ENCODE data around the gene BBS5.
"Not testable (repeated sequence)": the region's sequence is repeated elsewhere in the genome, so short reads cannot be mapped to it uniquely, and the experiment has no call there.

The BBS5 gene

GRCh38 chr2:169513926-169514325, 34.6 kb downstream of the BBS5 start:
- H2AFZ ChIP-seq (ENCODE audit: low read depth, low read length, severe bottlenecking) = no peak overlapping the region
- no peaks in the 10 kb centered on the region for H3K9me2 ChIP-seq (replicated peaks; ENCODE audit: insufficient read depth, low read length)
- no peak overlapping the region for H3K27ac ChIP-seq (ENCODE audit: low read depth, low read length)
- H3F3A ChIP-seq (ENCODE audit: insufficient read depth) = no peaks in the 10 kb centered on the region
- no peaks in the 10 kb centered on the region for H3K9me3 ChIP-seq (ENCODE audit: insufficient read depth, low read length)
- no peak for TF ChIP-seq EZH2phosphoT487 (conservative IDR thresholded peaks at IDR 0.05; ENCODE audit: low read length)
- TF ChIP-seq, protein P1, sequence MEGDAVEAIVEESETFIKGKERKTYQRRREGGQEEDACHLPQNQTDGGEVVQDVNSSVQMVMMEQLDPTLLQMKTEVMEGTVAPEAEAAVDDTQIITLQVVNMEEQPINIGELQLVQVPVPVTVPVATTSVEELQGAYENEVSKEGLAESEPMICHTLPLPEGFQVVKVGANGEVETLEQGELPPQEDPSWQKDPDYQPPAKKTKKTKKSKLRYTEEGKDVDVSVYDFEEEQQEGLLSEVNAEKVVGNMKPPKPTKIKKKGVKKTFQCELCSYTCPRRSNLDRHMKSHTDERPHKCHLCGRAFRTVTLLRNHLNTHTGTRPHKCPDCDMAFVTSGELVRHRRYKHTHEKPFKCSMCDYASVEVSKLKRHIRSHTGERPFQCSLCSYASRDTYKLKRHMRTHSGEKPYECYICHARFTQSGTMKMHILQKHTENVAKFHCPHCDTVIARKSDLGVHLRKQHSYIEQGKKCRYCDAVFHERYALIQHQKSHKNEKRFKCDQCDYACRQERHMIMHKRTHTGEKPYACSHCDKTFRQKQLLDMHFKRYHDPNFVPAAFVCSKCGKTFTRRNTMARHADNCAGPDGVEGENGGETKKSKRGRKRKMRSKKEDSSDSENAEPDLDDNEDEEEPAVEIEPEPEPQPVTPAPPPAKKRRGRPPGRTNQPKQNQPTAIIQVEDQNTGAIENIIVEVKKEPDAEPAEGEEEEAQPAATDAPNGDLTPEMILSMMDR (IDR thresholded peaks at IDR 0.05; ENCODE audit: insufficient read depth, low read length, poor library complexity, severe bottlenecking) = no peak
- H3K9ac ChIP-seq (ENCODE audit: low read length) = no peak overlapping the region
- no peaks in the 10 kb centered on the region for H3K79me2 ChIP-seq (ENCODE audit: insufficient read depth, low read length)
- no peaks in the 10 kb centered on the region for H3K36me3 ChIP-seq (ENCODE audit: low read length)
- no peaks in the 10 kb centered on the region for H4K20me1 ChIP-seq (ENCODE audit: low read depth, low read length)
- H3K4me2 ChIP-seq (ENCODE audit: low read depth, low read length, poor library complexity, severe bottlenecking) = no peak overlapping the region
- H3K27me3 ChIP-seq (ENCODE audit: low read length) = no peaks in the 10 kb centered on the region
- no peak overlapping the region for H3K4me3 ChIP-seq (ENCODE audit: insufficient read depth, low read length, poor library complexity, severe bottlenecking)

- H4K20me1 ChIP-seq (ENCODE audit: low read depth, low read length); H3K9me3 ChIP-seq (ENCODE audit: insufficient read depth, low read length); H3K9me2 ChIP-seq (replicated peaks; ENCODE audit: insufficient read depth, low read length); H3K27ac ChIP-seq (ENCODE audit: low read depth, low read length); H3K4me3 ChIP-seq (ENCODE audit: insufficient read depth, low read length, poor library complexity, severe bottlenecking); H3K27me3 ChIP-seq (ENCODE audit: low read length); H3K36me3 ChIP-seq (ENCODE audit: low read length); H3K9ac ChIP-seq (ENCODE audit: low read length); H3F3A ChIP-seq (ENCODE audit: insufficient read depth); H2AFZ ChIP-seq (ENCODE audit: low read depth, low read length, severe bottlenecking); H3K4me2 ChIP-seq (ENCODE audit: low read depth, low read length, poor library complexity, severe bottlenecking); H3K79me2 ChIP-seq (ENCODE audit: insufficient read depth, low read length): not testable (repeated sequence)
Measured at GRCh38 chr2:169514758-169515157, 35.5 kb downstream of the BBS5 start.

GRCh38 chr2:169516488-169516995, 37.2 kb downstream of the BBS5 start:
- not testable (repeated sequence) for H3K9ac ChIP-seq (ENCODE audit: low read length); H3K79me2 ChIP-seq (ENCODE audit: insufficient read depth, low read length); H3K27me3 ChIP-seq (ENCODE audit: low read length); H3K9me2 ChIP-seq (replicated peaks; ENCODE audit: insufficient read depth, low read length); H3K4me3 ChIP-seq (ENCODE audit: insufficient read depth, low read length, poor library complexity, severe bottlenecking); H3K27ac ChIP-seq (ENCODE audit: low read depth, low read length); H3K9me3 ChIP-seq (ENCODE audit: insufficient read depth, low read length); H3F3A ChIP-seq (ENCODE audit: insufficient read depth); H3K36me3 ChIP-seq (ENCODE audit: low read length); H4K20me1 ChIP-seq (ENCODE audit: low read depth, low read length); H3K4me2 ChIP-seq (ENCODE audit: low read depth, low read length, poor library complexity, severe bottlenecking); H2AFZ ChIP-seq (ENCODE audit: low read depth, low read length, severe bottlenecking)

- H3K27me3 ChIP-seq (ENCODE audit: low read length) = no peaks in the 10 kb centered on the region
- no peak overlapping the region for H3K9ac ChIP-seq (ENCODE audit: low read length)
- H4K20me1 ChIP-seq (ENCODE audit: low read depth, low read length) = no peaks in the 10 kb centered on the region
- H3K79me2 ChIP-seq (ENCODE audit: insufficient read depth, low read length) = no peaks in the 10 kb centered on the region
- TF ChIP-seq, protein P1 (IDR thresholded peaks at IDR 0.05; ENCODE audit: insufficient read depth, low read length, poor library complexity, severe bottlenecking) = no peak
- no peak for TF ChIP-seq EZH2phosphoT487 (conservative IDR thresholded peaks at IDR 0.05; ENCODE audit: low read length)
- H3K9me3 ChIP-seq (ENCODE audit: insufficient read depth, low read length) = no peaks in the 10 kb centered on the region
- no peak overlapping the region for H3K4me3 ChIP-seq (ENCODE audit: insufficient read depth, low read length, poor library complexity, severe bottlenecking)
- H3K4me2 ChIP-seq (ENCODE audit: low read depth, low read length, poor library complexity, severe bottlenecking) = no peak overlapping the region
- no peak overlapping the region for H3K27ac ChIP-seq (ENCODE audit: low read depth, low read length)
- no peaks in the 10 kb centered on the region for H3F3A ChIP-seq (ENCODE audit: insufficient read depth)
- H2AFZ ChIP-seq (ENCODE audit: low read depth, low read length, severe bottlenecking) = no peak overlapping the region
- H3K36me3 ChIP-seq (ENCODE audit: low read length) = no peaks in the 10 kb centered on the region
- no peaks in the 10 kb centered on the region for H3K9me2 ChIP-seq (replicated peaks; ENCODE audit: insufficient read depth, low read length)
Measured at GRCh38 chr2:169520896-169521295, 41.6 kb downstream of the BBS5 start.

All from SU-DHL-6 (cell line).